Thoracic aorta (tissue), 2 donors: ENCODE measurements around the gene ESPN. TPM values are rescaled to one million over a fixed set of nuclear protein-coding genes. Genes with fewer than 3 reads are reported as not detected.
"Not testable (repeated sequence)": the region's sequence is repeated elsewhere in the genome, so short reads cannot be mapped to it uniquely, and the experiment has no call there.

Experiments
- ATAC-seq: fragments of 150-250 bp; one replicate; pipeline ENCODE4 v1.8.0; 2017; ENCODE audit warnings: low read depth; ENCODE audit not compliant: insufficient number of reproducible peaks, low FRiP score
- DNase-seq: peaks from one replicate; pipeline ENCODE4 v3.0.0-alpha.2; 2020; ENCODE audit warnings: low spot score
- H3K27ac ChIP-seq, 2 donors: fragments of 200-600 bp; sonication (generic); 1 replicate in 1 of 2; 2 replicates in 1 of 2; pipeline ENCODE4 v1.5.1; 2016; ENCODE audit warnings: mild to moderate bottlenecking in 2 of 2, moderate library complexity in 2 of 2
- H3K27me3 ChIP-seq: fragments of 200-600 bp; sonication (generic); replicated peaks from 2 replicates; pipeline ENCODE4 v1.6.0; 2016; ENCODE audit warnings: mild to moderate bottlenecking; ENCODE audit not compliant: insufficient read depth
- H3K36me3 ChIP-seq: fragments of 200-600 bp; sonication (generic); one replicate; pipeline ENCODE4 v1.5.1; 2016
- H3K4me1 ChIP-seq, 2 donors: fragments of 200-600 bp; sonication (generic); 1 replicate in 1 of 2; 2 replicates in 1 of 2; pipeline versions ENCODE4 v1.5.1 to v1.6.0; 2016; ENCODE audit warnings: low read depth in 2 of 2, mild to moderate bottlenecking in 1 of 2; ENCODE audit not compliant: control insufficient read depth in 1 of 2
- H3K4me3 ChIP-seq: fragments of 200-600 bp; sonication (generic); 2 replicates; pipeline ENCODE4 v1.5.1; 2016; ENCODE audit warnings: mild to moderate bottlenecking
- H3K9me3 ChIP-seq: fragments of 200-600 bp; sonication (generic); 2 replicates; pipeline ENCODE4 v1.5.1; 2016
- total RNA-seq, 2 donors: library from RNA; depleted of rRNA; stranded (reverse); fragments of >200 nt; gene quantifications; one replicate each; pipeline versions ENCODE4 v1.1.0 to v1.2.3, GENCODE V29; 2016
- TF ChIP-seq, protein P1 (sequence below): fragments of 200-600 bp; sonication (generic); IDR thresholded peaks from one replicate; pipeline ENCODE4 v1.5.1; 2019; ENCODE audit warnings: antibody characterized with exemption

The ESPN gene
- total RNA-seq, 2 donors from 2014 or later: not detected

DNA sequence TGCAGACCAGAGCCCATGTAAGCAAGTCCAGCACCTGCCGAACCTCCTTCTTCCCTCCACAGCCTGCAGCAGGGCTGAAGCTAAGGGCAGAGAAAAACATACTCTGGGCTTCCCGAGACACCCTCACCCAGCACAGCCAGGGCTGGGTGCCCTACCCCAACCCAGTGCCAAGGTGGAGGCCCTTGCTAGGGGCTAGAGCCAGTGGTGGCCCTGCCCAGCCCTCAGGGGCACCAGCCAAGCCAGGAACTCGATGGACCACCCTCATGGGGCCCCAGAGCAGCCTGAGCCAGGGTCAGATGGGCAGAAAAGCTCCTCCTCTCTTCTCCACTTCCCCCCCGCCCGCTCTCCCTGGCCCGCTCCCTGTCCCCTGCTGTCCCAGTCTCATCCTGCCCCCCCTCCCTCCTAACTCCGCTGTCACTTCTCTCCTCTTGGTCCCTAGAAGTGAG is 25.5 kb downstream of the ESPN start:
- no peaks in the 10 kb centered on the region for H3K9me3 ChIP-seq
- TF ChIP-seq, protein P1, sequence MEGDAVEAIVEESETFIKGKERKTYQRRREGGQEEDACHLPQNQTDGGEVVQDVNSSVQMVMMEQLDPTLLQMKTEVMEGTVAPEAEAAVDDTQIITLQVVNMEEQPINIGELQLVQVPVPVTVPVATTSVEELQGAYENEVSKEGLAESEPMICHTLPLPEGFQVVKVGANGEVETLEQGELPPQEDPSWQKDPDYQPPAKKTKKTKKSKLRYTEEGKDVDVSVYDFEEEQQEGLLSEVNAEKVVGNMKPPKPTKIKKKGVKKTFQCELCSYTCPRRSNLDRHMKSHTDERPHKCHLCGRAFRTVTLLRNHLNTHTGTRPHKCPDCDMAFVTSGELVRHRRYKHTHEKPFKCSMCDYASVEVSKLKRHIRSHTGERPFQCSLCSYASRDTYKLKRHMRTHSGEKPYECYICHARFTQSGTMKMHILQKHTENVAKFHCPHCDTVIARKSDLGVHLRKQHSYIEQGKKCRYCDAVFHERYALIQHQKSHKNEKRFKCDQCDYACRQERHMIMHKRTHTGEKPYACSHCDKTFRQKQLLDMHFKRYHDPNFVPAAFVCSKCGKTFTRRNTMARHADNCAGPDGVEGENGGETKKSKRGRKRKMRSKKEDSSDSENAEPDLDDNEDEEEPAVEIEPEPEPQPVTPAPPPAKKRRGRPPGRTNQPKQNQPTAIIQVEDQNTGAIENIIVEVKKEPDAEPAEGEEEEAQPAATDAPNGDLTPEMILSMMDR: no peak
- H3K27ac ChIP-seq: no peak overlapping the region
- no peak for ATAC-seq
- peaks cover 10% of the 10 kb centered on the region for H3K27me3 ChIP-seq
- no peak for DNase-seq
- H3K36me3 ChIP-seq: no peaks in the 10 kb centered on the region
- peaks cover 0 to 22% of the 10 kb centered on the region in 2 donors for H3K4me1 ChIP-seq
- H3K4me3 ChIP-seq: no peak overlapping the region

DNA sequence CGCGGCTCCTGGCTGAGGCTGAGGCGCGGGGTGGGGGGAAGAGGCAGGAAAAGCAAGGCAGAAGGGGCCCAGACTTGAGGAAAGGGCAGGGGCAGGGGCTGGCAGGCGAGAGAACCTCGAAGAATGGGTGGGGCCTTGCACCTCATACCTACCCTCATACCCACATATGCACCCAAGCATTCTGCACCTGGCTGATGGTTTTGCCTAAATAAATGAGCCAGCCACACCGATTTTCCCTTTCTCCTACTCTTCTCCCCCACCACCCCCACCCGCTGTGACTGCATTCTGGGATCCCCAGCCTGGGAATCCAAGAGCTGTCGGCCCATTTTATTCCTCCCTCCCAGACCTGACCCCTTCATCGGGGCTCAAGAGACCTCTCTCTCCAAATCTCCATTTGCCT is 25.9 kb downstream of the ESPN start:
- H3K36me3 ChIP-seq, DNase-seq, H3K27ac ChIP-seq, H3K4me3 ChIP-seq, H3K9me3 ChIP-seq, ATAC-seq: not testable (repeated sequence)
- peaks cover 10% of the 10 kb centered on the region for H3K27me3 ChIP-seq
- H3K4me1 ChIP-seq: peaks cover 0 to 25% of the 10 kb centered on the region in 2 donors

DNA sequence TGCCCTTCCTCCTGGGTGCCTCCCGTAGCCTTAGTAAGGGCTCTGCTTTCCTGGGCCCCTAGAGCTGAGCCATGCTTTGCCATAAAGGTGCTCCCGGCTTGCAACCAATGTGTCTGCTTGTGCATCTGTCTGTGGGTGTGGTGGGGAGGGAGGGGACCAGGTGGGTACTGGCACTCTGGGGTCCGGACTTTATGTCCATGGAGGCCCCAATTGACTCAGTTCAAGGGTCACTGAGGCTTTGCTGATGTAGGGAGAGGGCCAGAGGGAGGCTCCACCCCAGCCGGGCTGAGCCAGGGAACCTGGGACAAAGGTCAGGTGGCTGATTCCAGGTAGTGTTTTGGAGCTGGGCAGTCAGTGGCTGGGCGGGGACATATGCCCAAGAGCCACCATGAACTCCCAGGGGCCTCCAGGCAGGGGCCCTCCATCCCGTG is 26.4 kb downstream of the ESPN start:
- H3K4me3 ChIP-seq: no peak overlapping the region
- peaks cover 0 to 25% of the 10 kb centered on the region in 2 donors for H3K4me1 ChIP-seq
- no peak for DNase-seq
- no peaks in the 10 kb centered on the region for H3K36me3 ChIP-seq
- H3K9me3 ChIP-seq: no peaks in the 10 kb centered on the region
- peaks cover 10% of the 10 kb centered on the region for H3K27me3 ChIP-seq
- no peak overlapping the region for H3K27ac ChIP-seq
- ATAC-seq: no peak
- TF ChIP-seq, protein P1: no peak

DNA sequence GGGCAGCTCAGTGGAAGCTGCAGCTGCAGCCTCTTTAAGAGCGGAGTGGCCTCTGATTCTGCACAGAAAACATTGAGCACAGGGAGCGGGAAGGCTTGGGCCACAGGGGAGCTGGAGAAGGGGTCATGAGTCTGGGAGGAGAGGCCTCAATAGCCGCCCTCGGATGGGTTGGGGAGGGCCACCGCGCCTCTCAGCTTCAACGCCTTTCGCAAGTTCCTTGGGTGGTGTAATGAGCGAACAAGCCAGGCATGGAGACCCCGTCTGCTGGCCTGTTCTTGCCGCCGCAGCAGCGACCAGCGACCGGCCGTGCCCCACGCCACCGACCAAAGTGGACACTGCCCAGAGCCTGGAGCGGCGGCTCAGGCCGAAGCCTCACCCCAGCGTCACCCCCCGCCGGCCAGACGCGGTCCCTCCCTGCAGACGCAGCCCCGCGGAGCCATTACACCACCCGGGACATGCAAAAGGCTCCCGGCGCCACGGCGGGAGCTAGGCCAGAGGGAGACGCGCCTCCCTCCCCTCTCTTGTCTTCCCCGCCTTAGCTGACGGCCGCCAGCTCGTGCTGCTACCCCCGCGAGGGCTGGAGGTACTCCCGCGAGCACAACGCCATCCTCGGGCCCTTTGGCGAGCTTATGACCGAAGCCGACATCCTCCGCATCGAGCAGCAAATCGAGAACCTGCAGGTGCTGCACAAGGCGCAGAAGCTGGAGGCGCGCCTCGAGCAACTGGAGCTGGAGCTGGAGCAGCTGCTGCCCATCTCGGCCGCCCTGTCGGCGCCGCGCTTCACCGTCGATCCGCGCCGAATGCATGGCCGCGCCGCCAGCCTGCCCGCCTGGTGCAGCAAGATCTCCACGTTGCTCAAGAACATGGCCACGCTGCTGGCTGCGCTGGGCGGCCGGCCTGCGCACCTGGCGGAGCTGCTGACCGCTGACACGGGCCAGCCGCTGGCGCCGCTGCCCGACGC is 29.6 kb downstream of the ESPN start:
- peaks cover 0 to 10% of the 10 kb centered on the region in 2 donors for H3K4me1 ChIP-seq
- DNase-seq, H3K4me3 ChIP-seq, H3K36me3 ChIP-seq, H3K9me3 ChIP-seq, H3K27me3 ChIP-seq, H3K27ac ChIP-seq, ATAC-seq: not testable (repeated sequence)

DNA sequence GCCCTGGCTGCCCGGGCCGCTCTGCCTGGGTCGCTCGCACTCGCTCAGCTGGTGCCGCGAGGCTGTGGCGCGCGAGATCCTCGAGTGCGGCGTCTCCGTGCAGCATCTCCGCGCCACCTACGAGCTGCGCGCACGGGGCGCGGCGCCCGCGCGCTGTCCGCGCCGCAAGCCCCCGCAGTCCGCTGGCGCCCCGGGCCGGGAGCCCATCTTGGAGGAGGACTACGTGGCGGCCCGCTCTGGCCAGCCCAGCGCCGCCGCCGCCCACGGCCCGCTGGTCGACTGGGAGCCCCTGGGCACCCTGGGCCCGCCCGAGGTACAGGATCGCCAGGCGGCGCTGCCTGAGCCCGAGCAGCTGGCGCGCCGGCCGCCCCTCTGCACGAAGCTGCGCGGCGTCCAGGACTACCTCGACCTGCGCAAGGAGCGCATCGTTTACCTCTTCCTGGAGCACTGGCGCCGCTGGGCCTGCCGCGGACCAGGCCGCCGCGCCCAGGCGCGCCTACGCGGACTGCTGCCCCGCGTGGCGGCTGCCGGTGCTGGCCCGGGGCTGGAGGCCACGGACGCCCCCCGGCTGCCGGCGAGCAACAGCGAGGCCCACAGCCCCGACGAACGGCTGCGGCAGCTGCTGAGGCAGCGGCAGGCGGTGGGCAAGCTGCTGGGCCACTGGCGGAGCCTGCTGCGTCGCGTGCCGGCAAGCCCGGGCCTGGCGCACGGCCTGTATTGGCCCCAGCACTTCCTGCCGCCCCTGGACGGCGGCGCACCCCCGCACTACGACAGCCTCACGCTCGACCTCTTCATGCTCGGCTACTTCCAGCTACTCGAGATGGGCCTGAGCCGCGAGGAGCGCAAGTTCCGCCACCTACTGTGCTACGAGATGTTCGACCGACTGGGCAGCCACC is 30.5 kb downstream of the ESPN start:
- H3K9me3 ChIP-seq: no peaks in the 10 kb centered on the region
- H3K4me3 ChIP-seq: no peak overlapping the region
- TF ChIP-seq, protein P1: no peak
- no peaks in the 10 kb centered on the region for H3K36me3 ChIP-seq
- peaks cover 5% of the 10 kb centered on the region for H3K27me3 ChIP-seq
- no peak for ATAC-seq
- no peak for DNase-seq
- no peak overlapping the region for H3K27ac ChIP-seq
- peaks cover 0 to 10% of the 10 kb centered on the region in 2 donors for H3K4me1 ChIP-seq

DNA sequence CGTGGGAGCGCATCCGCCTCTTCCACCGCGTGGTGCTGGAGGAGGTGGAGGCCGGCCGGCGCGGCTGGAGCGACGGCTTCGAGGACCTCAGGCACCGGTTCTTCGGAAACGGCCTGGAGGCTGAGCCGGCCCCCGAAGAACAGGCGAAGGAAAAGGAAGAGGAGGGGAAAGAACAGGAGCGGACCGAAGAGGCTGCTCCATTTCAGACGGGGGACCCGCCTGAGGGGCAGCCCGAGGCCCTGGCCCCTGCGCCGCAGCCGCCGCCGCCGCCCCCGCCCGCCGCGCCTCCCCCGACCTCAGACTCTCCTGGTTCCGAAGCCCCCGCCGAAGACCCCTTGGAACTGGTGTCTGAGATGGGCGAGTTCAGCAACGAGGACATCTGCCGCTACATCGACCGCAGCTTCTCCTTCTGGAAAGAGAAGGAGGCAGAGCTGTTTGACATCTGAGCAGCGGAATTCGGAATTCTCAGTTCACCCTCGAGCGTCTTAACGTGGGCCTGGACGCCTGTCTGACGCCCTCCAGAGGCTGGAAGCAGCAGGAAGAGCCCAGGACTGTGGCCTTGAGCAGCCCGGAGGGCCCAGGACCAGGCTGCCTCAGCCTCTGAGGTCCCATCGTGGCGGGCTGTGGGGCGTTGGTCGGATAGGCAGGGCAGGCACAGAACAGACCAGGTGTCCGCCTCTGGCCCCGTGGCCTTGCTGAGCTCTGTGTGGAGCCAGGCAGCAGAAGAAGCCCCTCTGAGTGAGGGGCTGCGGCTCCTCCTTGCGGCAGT is 31.4 kb downstream of the ESPN start:
- not testable (repeated sequence) for H3K9me3 ChIP-seq, H3K36me3 ChIP-seq, H3K27ac ChIP-seq, H3K27me3 ChIP-seq, DNase-seq, ATAC-seq, H3K4me3 ChIP-seq
- H3K4me1 ChIP-seq: peaks cover 0 to 10% of the 10 kb centered on the region in 2 donors
